GM12892 (cell line): ENCODE measurements around the gene OPA1.

Experiments
- POLR2A ChIP-seq: IDR thresholded peaks from 2 replicates; pipeline ENCODE4 v1.6.1; 2011; ENCODE audit warnings: low read depth, low read length, control low read depth
- POLR2AphosphoS5 ChIP-seq: IDR thresholded peaks from 2 replicates; pipeline ENCODE4 v1.6.1; 2011; ENCODE audit warnings: low read depth, low read length, control low read depth
- TAF1 ChIP-seq: IDR thresholded peaks from 2 replicates; pipeline ENCODE4 v1.6.1; 2011; ENCODE audit warnings: low read depth, mild to moderate bottlenecking, control low read depth, low read length, borderline replicate concordance

- TF ChIP-seq POLR2A (no peak), POLR2AphosphoS5 (no peak), TAF1 (no peak)
These were observed 143.6 kb downstream of the OPA1 start for GRCh38 chr3:193736616-193737015.
